Measurements from ENCODE around the gene UPK2.

GRCh38 chr11:118947091-118947490 lies 9.0 kb upstream of the UPK2 start:
- TF ChIP-seq EZH2 (IDR thresholded peaks at IDR 0.05; ENCODE audit: insufficient read depth, poor library complexity, severe bottlenecking) (no peak), EZH2phosphoT487 (IDR thresholded peaks at IDR 0.05; ENCODE audit: insufficient read depth, low read depth) (no peak)
